ENCODE data around the gene ADGRE3.

DNA sequence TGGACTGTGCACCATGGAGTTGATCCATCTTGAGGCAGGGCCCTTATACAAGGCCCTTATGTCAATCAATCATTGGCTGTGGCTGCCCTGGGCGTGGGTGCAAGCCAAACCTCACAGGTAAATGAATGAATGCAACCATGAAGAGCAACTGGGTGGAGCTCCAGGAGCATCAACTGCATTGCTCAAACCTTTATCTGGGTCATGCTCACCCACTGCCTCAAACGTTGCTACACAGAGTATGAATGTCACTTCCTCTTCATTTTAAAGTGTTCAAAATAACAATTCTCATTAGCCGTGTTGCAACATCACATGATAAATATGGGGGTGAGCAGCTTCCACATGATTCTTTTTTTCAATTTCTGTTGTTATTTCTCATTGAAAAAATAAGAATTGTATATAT is 8.8 kb upstream of the ADGRE3 start:
- TF ChIP-seq CTCF (IDR thresholded peaks at IDR 0.05) (no peak), EZH2 (IDR thresholded peaks at IDR 0.05; ENCODE audit: borderline replicate concordance, insufficient read depth, low read depth, low read length, poor library complexity, severe bottlenecking) (no peak)
